Renal cortical epithelial cell (primary cell): Measurements from ENCODE around the gene TGM6. TPM values are rescaled to one million over a fixed set of nuclear protein-coding genes. Genes with fewer than 3 reads are reported as not detected.
A peak's percentile ranks its signal among the peaks of the same experiment; 100 is the strongest.

Experiments used
- DNase-seq: peaks from one replicate; pipeline ENCODE4 v3.0.0-alpha.2; 2011; ENCODE audit warnings: low read depth
- total RNA-seq: library from RNA; depleted of rRNA; stranded (reverse); fragments of >200 nt; gene quantifications from 2 replicates; pipeline ENCODE4 v1.2.3, GENCODE V29; 2014

TGM6 gene
- total RNA-seq, 1 donor from 2014 or later, result not detected

DNA sequence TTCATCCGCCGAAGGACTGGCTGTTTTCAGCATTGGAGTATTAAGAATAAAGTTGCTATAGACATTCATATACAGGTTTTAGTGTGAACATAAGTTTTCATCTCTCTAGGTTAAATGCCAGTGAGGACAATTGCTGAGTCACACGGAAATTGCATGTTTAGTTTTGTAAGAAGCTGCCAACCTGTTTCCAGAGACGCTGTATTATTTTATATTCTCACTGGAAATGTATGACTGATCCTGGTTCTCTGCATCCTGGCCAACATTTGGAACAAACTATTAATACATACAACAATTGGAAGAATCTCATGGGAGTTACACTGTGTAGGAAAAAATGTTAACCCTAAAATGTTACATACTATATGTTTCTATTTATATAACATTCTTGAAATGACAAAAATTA lies 16.7 kb upstream of the TGM6 start:
- no peak for DNase-seq

- DNase-seq, result no peak
Observed at GRCh38 chr20:2365091-2365490, 15.6 kb upstream of the TGM6 start.

- no peak for DNase-seq
Observed at GRCh38 chr20:2365666-2366065, 15.0 kb upstream of the TGM6 start.

DNA sequence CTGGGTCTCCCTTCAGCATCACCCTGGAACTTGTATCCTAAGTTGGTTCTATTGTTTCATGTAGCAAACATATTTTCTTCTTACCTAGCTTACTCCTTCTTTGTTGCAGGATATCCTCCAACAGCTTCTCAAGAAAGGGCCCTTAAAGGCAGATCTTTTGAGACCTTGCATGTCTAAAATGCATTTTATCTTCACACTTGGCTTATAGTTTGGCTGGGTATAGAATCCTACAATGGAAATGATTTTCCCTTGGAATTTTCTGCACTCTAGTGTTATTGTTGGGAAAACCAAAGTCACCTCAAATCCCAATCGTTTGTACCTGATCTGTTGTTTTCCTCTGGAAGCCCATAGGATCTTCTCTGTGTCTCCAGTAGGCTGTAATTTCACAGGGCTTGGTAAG lies 12.1 kb upstream of the TGM6 start:
- no peak for DNase-seq

GRCh38 chr20:2373098-2373497 lies 7.6 kb upstream of the TGM6 start:
- DNase-seq, result no peak

- no peak for DNase-seq
Observed at GRCh38 chr20:2374346-2375125, 6.2 kb upstream of the TGM6 start.

- no peak for DNase-seq
Observed at GRCh38 chr20:2378893-2379292, 1.8 kb upstream of the TGM6 start.

DNA sequence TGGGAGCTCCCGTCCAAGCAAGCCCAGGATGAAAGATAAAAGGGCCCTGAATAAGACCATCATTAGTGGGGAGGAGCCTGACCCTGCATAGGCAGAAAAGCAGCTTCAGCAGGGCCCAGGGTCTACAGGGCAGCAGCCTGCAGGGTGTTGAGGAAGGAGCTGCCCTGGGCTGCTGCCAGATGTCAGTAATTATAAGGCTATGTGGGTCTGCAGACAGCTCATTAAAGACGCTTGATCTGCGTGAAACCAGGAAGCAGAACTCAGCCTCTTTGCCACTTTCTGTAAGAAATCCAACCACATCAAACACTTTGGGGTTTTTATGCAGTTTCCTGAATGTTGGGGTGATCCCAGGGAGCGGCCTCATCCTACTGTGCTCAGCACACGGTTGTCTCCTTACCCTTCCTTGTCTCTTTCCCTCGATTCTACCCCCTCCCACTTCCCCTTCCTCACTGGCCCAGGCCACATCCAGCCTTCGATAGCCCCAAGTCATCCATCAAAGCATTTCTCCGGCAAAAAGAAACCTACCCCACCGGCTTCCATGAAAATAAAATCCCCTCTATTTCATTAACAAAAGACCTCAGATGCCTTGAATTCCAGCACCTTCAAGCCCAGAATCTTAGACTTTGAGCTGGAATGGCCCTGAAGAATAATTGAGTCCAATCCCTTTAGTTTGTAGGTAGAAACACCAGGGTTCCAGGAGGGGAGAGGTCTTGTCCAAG lies 1.0 kb upstream of the TGM6 start:
- DNase-seq, result no peak

- no peak for DNase-seq
Observed at GRCh38 chr20:2381303-2381702, 602 bp downstream of the TGM6 start.

DNA sequence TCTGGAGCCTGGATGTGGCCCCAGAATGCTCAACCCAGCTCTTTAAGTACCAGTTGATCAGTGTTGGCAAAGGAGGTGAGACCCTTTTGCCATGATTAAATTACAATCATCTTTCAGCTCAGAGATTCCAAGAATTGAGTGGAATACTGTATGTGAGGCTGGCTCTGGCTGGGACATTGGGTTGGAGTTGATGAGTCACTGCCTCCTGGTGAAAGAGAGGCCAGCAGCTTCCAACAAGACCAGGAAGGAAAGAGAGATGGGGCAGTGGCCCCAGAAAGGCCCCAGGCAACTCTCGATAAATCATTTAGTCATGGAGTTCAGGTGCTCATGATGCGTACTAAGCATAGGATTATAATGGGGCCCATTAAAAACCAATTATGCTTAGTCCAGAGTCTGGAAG lies 2.1 kb downstream of the TGM6 start:
- DNase-seq, result peak; percentile 3

GRCh38 chr20:2385026-2385425 lies 4.3 kb downstream of the TGM6 start:
- DNase-seq, result no peak

DNA sequence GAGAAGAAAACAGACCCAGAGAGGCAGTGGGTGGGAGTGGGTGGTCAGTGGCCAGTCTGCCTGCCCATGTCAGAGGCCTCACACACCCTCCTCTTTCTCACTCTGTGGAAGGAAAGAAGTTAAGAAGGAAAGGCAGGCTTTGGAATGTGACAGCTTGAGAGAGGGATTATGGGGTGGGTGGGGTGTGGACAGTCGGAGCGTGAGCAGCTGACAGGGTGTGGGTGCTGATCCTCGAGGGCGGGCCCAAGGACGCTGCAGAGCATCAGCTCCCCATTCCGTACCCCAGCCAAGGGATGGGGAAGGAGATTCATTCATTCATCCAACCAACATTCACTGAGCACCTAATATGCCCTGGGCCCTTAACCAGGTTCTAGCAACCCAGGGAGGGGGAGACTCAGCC lies 4.8 kb downstream of the TGM6 start:
- no peak for DNase-seq

- DNase-seq, result no peak
Observed at GRCh38 chr20:2386516-2387179, 5.9 kb downstream of the TGM6 start.

GRCh38 chr20:2387180-2387577 lies 6.5 kb downstream of the TGM6 start:
- no peak for DNase-seq

GRCh38 chr20:2387580-2387979 lies 6.9 kb downstream of the TGM6 start:
- no peak for DNase-seq

DNA sequence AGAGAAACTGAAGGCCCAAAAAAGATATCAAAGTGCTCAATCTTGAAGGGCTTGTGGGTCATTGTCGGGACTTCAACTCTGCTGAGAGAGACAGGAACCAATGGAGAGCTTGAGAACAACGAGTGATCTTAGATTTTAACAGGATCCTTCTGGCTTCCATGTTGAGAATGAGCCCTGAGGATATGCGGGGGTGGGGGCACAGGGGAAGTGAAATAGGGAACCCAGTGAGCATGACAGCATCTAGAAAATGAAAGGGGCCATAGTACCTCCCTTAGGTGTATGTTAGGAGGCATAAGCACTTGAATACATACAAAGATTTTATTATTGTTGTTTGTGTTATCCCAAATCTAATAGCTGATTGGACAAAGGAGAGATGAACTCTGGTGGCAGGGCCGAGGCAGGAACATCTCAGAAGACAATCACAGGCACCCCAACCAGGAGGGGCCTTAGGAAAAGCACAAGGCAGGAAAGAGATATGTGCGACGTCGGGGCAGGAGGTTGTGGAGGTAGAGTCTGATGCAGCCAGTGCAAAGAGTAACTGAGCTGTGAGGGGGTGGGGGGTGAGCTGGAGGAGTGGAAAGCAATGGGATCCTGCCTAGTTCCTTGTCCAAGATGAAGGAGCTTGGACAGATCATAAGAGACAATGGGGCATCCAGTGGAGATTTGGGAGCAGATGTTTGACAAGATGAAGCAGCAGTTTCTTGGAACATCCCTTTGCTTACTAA lies 10.4 kb downstream of the TGM6 start:
- no peak for DNase-seq

DNA sequence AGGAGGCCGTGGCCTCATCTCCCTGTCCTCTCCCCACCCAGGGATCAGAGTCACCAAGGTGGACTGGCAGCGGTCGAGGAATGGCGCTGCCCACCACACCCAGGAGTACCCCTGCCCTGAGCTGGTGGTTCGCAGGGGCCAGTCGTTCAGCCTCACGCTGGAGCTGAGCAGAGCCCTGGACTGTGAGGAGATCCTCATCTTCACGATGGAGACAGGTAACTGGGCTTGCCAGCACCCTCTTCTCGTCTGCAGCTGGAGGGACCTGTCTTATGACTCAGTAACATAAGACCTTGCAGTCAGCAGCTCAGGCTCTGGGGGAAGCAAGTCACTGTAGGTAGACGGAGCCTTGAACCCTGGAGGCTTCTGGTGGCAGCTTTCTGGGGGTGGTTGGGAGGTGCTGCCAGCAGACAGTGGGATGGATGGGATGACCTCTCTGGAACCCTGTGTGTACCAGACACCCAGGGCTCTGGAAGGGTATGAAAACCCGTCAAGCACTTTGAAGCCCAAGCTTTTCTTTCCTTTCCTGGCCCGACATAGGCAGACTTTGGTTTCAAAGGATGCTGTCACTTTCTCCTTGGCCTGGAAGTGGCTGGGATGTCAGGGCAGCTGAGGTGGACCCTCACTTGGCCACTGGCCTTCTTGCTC lies 13.8 kb downstream of the TGM6 start:
- DNase-seq, result no peak

DNA sequence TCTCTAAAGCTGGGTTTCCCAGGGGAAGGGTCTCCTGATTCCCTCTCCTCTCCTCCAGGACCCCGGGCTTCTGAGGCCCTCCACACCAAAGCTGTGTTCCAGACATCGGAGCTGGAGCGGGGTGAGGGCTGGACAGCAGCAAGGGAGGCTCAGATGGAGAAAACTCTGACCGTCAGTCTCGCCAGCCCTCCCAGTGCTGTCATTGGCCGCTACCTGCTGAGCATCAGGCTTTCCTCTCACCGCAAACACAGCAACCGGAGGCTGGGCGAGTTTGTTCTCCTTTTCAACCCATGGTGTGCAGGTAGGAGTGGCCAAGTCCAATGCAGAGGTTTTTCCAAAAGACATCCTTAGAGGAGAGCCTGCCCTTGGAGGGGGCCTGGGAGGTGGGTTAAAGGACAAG lies 14.4 kb downstream of the TGM6 start:
- no peak for DNase-seq

DNA sequence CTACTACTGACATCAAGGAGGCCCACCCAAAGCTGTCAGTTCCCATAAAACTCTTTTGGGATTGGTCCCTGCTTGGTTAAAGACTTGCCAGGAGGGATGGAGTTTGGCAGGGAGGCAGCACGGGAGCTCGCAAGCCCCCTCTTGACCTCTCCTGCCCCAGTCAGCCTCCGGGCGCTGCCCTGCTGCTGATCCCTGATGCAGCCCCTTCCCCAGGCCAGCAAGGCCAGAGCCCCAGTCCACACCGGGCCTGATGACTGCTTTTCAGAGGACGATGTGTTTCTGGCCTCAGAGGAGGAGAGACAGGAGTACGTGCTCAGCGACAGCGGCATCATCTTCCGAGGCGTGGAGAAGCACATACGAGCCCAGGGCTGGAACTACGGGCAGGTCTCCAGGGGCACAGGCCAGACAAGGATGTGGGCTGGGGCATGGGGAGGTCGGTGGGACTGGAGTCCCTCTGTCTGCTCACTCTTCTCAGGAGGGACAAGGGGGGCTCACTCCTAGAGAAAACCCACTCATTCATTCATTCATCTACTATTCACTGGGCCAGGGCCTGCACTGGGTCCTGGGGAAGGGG lies 15.6 kb downstream of the TGM6 start:
- no peak for DNase-seq

- no peak for DNase-seq
Observed at GRCh38 chr20:2397091-2397490, 16.4 kb downstream of the TGM6 start.

GRCh38 chr20:2397595-2398145 lies 17.0 kb downstream of the TGM6 start:
- DNase-seq, result no peak
